Measurements from ENCODE around the gene C2orf76.

- TF ChIP-seq POLR2AphosphoS5 (IDR thresholded peaks at IDR 0.05), result peak; percentile 33
- no peak for TF ChIP-seq CTCF (IDR thresholded peaks at IDR 0.05)
These were observed 61.0 kb downstream of the C2orf76 start for GRCh38 chr2:119305497-119306195.

All from prostate gland (tissue), 2 donors.